H1 (cell line): Measurements from ENCODE around the gene PAX8.

Experiments used
- CBX5 ChIP-seq: fragments of 300-800, 300-1000 bp; sonication (generic); IDR thresholded peaks from 2 replicates; pipeline ENCODE4 v1.7.1; 2016; ENCODE audit warnings: antibody characterized with exemption, low read length, low read depth
- CHD2 ChIP-seq: IDR thresholded peaks from 2 replicates; pipeline ENCODE4 v1.6.1; 2012; ENCODE audit warnings: low read length, improper control_type of control experiment
- CTCF ChIP-seq, 3 experiments: IDR thresholded peaks; 1 replicate in 2 of 3; 2 replicates in 1 of 3; pipeline versions ENCODE4 v1.5.1 to v1.6.1; 2011; ENCODE audit warnings: low read length in 3 of 3, mild to moderate bottlenecking in 3 of 3, inconsistent platforms in 2 of 3, low read depth in 1 of 3, moderate library complexity in 1 of 3; ENCODE audit not compliant: insufficient read depth in 1 of 3; ENCODE audit errors: control extremely low read depth in 1 of 3
- EZH2 ChIP-seq: fragments of 200-600 bp; sonication (generic); IDR thresholded peaks from 2 replicates; pipeline ENCODE4 v1.7.1; 2012; ENCODE audit warnings: low read depth, mild to moderate bottlenecking, moderate library complexity, low read length, inconsistent platforms; ENCODE audit not compliant: severe bottlenecking
- JUN ChIP-seq: IDR thresholded peaks from 2 replicates; pipeline ENCODE4 v1.6.1; 2011; ENCODE audit warnings: low read depth, mild to moderate bottlenecking, improper control_type of control experiment, low read length
- MAFK ChIP-seq: IDR thresholded peaks from 2 replicates; pipeline ENCODE4 v1.6.1; 2012; ENCODE audit warnings: low read depth, mild to moderate bottlenecking, improper control_type of control experiment, low read length
- NRF1 ChIP-seq: IDR thresholded peaks from 2 replicates; pipeline ENCODE4 v1.6.1; 2011; ENCODE audit warnings: mild to moderate bottlenecking, low read depth, low read length, improper control_type of control experiment
- POLR2A ChIP-seq, 2 experiments: IDR thresholded peaks; 1 replicate in 1 of 2; 2 replicates in 1 of 2; pipeline ENCODE4 v1.6.1; 2011; ENCODE audit warnings: low read depth in 2 of 2, low read length in 2 of 2, mild to moderate bottlenecking in 2 of 2; ENCODE audit errors: control extremely low read depth in 1 of 2
- POU5F1 ChIP-seq: IDR thresholded peaks from 2 replicates; pipeline ENCODE4 v1.6.1; 2011; ENCODE audit warnings: low read depth, mild to moderate bottlenecking, low read length, moderate library complexity
- RBBP5 ChIP-seq: IDR thresholded peaks from 2 replicates; pipeline ENCODE4 v1.7.1; 2012; ENCODE audit warnings: low read depth, mild to moderate bottlenecking, inconsistent platforms, low read length, moderate library complexity, borderline replicate concordance
- RFX5 ChIP-seq: IDR thresholded peaks from 2 replicates; pipeline ENCODE4 v1.6.1; 2011; ENCODE audit warnings: low read depth, low read length, improper control_type of control experiment, borderline replicate concordance
- TF ChIP-seq, protein P1 (sequence below): IDR thresholded peaks from 2 replicates; pipeline ENCODE4 v1.6.1; 2012; ENCODE audit warnings: low read length, inconsistent platforms
- TF ChIP-seq, protein P2 (sequence below): IDR thresholded peaks from 2 replicates; pipeline ENCODE4 v1.6.1; 2011; ENCODE audit warnings: low read length, improper control_type of control experiment
- TF ChIP-seq, protein P3 (sequence below): IDR thresholded peaks from 2 replicates; pipeline ENCODE4 v1.6.1; 2011; ENCODE audit warnings: low read depth, mild to moderate bottlenecking, low read length; ENCODE audit not compliant: insufficient read depth

DNA sequence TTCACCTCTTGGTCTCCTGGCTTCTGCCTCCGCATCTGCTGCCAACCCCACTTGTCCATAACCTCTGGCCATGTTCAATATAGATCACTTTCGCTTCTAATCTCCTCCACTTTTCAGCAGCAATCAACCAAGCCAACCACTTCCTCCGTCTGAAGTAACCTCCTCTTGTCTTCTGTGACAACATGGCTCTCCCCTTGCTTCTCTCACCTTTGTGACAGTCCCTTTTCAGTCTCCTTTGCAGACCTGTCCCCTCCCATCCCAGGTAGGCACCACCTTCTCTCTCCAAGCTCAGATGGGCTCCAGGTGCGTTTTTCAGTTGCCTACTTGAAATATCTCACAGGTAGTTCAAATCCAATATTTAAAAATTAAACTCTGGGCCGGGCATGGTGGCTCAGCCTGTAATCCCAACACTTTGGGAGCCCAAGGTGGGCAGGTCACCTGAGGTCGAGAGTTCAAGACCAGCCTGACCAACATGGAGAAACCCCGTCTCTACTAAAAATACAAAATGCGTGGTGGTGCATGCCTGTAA, 109.7 kb downstream of the PAX8 start:
- TF ChIP-seq CTCF (IDR thresholded peaks at IDR 0.05; ENCODE audit: control extremely low read depth in 1 of 3, insufficient read depth in 1 of 3, low read depth in 1 of 3, low read length in 3 of 3) (no peak), RFX5 (no peak), POLR2A (IDR thresholded peaks at IDR 0.05; ENCODE audit: control extremely low read depth in 1 of 2, low read depth in 2 of 2, low read length in 2 of 2) (no peak), EZH2 (no peak), POU5F1 (no peak), NRF1 (no peak), CBX5 (no peak), CHD2 (no peak), RBBP5 (no peak), JUN (no peak), MAFK (no peak)
- TF ChIP-seq, protein P1, sequence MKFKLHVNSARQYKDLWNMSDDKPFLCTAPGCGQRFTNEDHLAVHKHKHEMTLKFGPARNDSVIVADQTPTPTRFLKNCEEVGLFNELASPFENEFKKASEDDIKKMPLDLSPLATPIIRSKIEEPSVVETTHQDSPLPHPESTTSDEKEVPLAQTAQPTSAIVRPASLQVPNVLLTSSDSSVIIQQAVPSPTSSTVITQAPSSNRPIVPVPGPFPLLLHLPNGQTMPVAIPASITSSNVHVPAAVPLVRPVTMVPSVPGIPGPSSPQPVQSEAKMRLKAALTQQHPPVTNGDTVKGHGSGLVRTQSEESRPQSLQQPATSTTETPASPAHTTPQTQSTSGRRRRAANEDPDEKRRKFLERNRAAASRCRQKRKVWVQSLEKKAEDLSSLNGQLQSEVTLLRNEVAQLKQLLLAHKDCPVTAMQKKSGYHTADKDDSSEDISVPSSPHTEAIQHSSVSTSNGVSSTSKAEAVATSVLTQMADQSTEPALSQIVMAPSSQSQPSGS = no peak
- TF ChIP-seq, protein P2, sequence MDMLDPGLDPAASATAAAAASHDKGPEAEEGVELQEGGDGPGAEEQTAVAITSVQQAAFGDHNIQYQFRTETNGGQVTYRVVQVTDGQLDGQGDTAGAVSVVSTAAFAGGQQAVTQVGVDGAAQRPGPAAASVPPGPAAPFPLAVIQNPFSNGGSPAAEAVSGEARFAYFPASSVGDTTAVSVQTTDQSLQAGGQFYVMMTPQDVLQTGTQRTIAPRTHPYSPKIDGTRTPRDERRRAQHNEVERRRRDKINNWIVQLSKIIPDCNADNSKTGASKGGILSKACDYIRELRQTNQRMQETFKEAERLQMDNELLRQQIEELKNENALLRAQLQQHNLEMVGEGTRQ = no peak
- TF ChIP-seq, protein P3, sequence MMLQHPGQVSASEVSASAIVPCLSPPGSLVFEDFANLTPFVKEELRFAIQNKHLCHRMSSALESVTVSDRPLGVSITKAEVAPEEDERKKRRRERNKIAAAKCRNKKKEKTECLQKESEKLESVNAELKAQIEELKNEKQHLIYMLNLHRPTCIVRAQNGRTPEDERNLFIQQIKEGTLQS = no peak
